HG03139 (cell line): ENCODE data around the gene APBB1.

Source experiments
- ATAC-seq: cut with Tn5 transposase; IDR thresholded peaks from one replicate; pipeline ENCODE4 v1.9.1; 2021; ENCODE audit not compliant: unreplicated experiment

Gene APBB1

DNA sequence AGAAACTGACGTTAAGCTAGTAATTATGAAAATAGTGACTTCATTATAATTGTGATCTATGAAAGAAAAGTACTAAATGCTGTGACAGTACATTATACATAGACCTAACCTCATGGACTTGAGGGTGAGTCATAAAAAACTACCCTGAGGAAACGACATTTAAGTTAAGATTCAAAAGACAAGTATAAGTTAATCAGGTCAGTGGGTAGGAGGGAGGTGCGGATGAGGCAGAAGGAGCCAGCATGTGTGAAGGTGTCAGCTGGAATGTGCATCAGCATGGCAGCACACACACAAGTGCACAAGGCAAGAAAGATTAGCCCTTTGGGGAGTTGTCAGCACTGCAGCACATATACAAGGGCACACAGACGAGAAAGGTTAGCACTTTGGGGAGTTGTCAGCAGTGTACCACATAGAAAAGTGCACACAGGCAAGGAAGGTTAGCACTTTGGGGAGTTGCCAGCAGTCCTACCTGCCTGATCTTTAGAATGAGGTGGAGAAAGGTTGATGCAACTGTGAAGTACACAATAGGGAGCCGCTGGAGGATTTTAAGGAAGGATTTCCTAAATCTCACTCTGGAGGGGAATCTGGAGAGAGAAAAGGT, 67.0 kb downstream of the APBB1 start:
- ATAC-seq = no peak

DNA sequence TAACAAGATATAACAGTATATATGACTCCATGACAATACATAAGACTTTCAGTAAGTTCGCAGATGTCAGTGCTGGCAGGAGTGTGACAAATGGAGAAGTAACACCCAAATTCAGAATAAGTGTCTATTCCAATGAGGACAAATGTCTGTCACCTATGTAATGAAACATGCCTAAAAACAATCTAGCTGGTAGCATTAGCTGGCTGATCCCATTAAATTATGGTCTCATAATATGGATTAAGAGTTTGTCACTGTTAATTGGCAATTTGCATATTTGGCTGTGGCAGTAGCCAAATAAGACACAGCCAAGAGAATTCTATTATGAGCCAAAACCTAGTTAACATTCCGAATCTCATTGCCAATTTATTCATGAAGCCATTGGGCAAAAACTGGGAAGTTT, 68.4 kb downstream of the APBB1 start:
- no peak for ATAC-seq

DNA sequence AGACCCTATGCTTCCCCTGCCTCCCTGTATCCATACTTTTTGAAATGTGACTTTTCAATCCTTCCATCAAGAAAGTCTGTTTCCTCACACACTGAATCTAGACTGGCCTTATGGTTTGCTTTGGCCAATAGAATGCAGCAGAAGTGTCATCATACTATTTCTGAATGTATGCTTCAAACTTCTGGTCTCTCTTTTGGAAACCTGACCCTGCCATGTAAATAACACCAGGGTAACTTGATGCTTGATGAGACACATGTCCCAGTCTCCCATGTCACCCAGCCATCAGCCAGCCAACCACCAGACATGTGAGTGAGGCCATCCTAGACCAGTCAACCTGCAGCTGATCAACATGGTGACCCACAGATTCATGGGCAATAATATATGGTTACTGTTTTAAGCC, 68.9 kb downstream of the APBB1 start:
- no peak for ATAC-seq

DNA sequence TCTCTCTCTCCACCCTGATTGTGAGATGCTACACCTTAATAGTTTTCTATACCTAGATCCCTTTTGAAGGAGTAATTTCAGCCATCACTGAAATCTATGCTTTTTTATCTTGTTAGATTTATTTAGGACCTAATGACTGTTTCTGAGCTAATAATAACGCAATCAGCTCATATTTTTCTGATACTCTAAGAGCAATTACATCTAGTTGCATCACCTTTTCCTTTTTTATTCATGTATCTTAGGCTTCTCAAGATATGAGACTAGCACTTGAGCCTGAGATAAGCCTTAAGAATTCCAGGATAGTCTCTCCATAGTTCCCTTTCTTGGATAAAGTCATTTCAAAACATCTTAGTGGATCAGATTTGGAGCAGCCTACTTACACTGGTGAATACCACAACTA, 73.5 kb downstream of the APBB1 start:
- ATAC-seq = no peak
